WERI-Rb-1 (cell line): ENCODE results near the gene LRRC56.

Source experiments
- DNase-seq: peaks from one replicate; pipeline ENCODE4 v3.0.0-alpha.2; 2020
- H3K27ac ChIP-seq: fragments of 250-450 bp; sonication (Bioruptor Pico); 2 replicates; pipeline ENCODE4 v1.5.1; 2020; ENCODE audit warnings: mild to moderate bottlenecking, moderate library complexity
- H3K27me3 ChIP-seq: fragments of 250-450 bp; sonication (Bioruptor Pico); 2 replicates; pipeline ENCODE4 v1.5.1; 2021; ENCODE audit warnings: mild to moderate bottlenecking, low read depth, moderate library complexity; ENCODE audit not compliant: insufficient read depth, severe bottlenecking
- H3K36me3 ChIP-seq: fragments of 250-450 bp; sonication (Bioruptor Pico); 2 replicates; pipeline ENCODE4 v1.5.1; 2020; ENCODE audit warnings: mild to moderate bottlenecking, moderate library complexity
- H3K4me3 ChIP-seq: 2 replicates; pipeline ENCODE4 v1.5.1; 2011; ENCODE audit warnings: low read depth, mild to moderate bottlenecking, control low read depth, low read length
- H3K9me3 ChIP-seq: fragments of 250-450 bp; sonication (Bioruptor Pico); 2 replicates; pipeline ENCODE4 v1.5.1; 2021; ENCODE audit warnings: mild to moderate bottlenecking, moderate library complexity; ENCODE audit not compliant: severe bottlenecking
- CTCF ChIP-seq: IDR thresholded peaks from 2 replicates; pipeline ENCODE4 v1.5.1; 2011; ENCODE audit warnings: low read depth, mild to moderate bottlenecking, control low read depth, inconsistent platforms, low read length

LRRC56 gene

GRCh38 chr11:489610-490185 lies 47.6 kb upstream of the LRRC56 start:
- Histone ChIP-seq H3K27me3 (no peaks in the 10 kb centered on the region), H3K4me3 (no peak overlapping the region), H3K9me3 (no peaks in the 10 kb centered on the region), H3K27ac (no peak overlapping the region), H3K36me3 (peaks cover 33% of the 10 kb centered on the region)
- DNase-seq, result no peak
- TF ChIP-seq CTCF, result no peak

- H3K27ac ChIP-seq, result no peak overlapping the region
- no peaks in the 10 kb centered on the region for H3K27me3 ChIP-seq
- H3K36me3 ChIP-seq, result peaks cover 40% of the 10 kb centered on the region
- no peak for DNase-seq
- no peak overlapping the region for H3K4me3 ChIP-seq
- no peaks in the 10 kb centered on the region for H3K9me3 ChIP-seq
- no peak for TF ChIP-seq CTCF
Observed at GRCh38 chr11:490186-490929, 47.0 kb upstream of the LRRC56 start.

GRCh38 chr11:490930-491260 lies 46.4 kb upstream of the LRRC56 start:
- DNase-seq, result no peak
- Histone ChIP-seq H3K27ac (no peak overlapping the region), H3K36me3 (peaks cover 45% of the 10 kb centered on the region)

GRCh38 chr11:491358-491757 lies 46.0 kb upstream of the LRRC56 start:
- peaks cover 50% of the 10 kb centered on the region for H3K36me3 ChIP-seq
- H3K9me3 ChIP-seq, result no peaks in the 10 kb centered on the region
- no peak overlapping the region for H3K27ac ChIP-seq
- DNase-seq, result no peak
- TF ChIP-seq CTCF, result no peak
- H3K4me3 ChIP-seq, result no peak overlapping the region
- no peaks in the 10 kb centered on the region for H3K27me3 ChIP-seq

More at GRCh38 chr11:490930-491260, 46.4 kb upstream of the LRRC56 start:
- no peak for TF ChIP-seq CTCF
- H3K4me3 ChIP-seq, result no peak overlapping the region
- no peaks in the 10 kb centered on the region for H3K27me3 ChIP-seq
- no peaks in the 10 kb centered on the region for H3K9me3 ChIP-seq

GRCh38 chr11:492427-493226 lies 44.7 kb upstream of the LRRC56 start:
- Histone ChIP-seq H3K27ac (peak overlapping the region; percentile 69), H3K9me3 (no peaks in the 10 kb centered on the region), H3K36me3 (peaks cover 58% of the 10 kb centered on the region), H3K27me3 (no peaks in the 10 kb centered on the region), H3K4me3 (no peak overlapping the region)
- TF ChIP-seq CTCF, result no peak
- peak; percentile 76 for DNase-seq
